GM23338 (cell line): ENCODE measurements around the gene SIRT1. TPM values are rescaled to one million over a fixed set of nuclear protein-coding genes. Genes with fewer than 3 reads are reported as not detected.

Source experiments
- ATAC-seq: fragments of 200-7000 bp; cut with Tn5 transposase; 3 replicates; pipeline ENCODE4 v1.9.1; 2020
- DNase-seq: peaks from one replicate; pipeline ENCODE4 v3.0.0-alpha.2; 2015; ENCODE audit warnings: low spot score
- H2AFZ ChIP-seq: fragments of 200-600 bp; sonication (generic); 2 replicates; pipeline ENCODE4 v1.8.0; 2016; ENCODE audit warnings: antibody characterized with exemption, mild to moderate bottlenecking, moderate library complexity
- H3F3A ChIP-seq: fragments of 200-600 bp; sonication (generic); replicated peaks from 2 replicates; pipeline ENCODE4 v1.8.0; 2017; ENCODE audit warnings: antibody characterized with exemption, mixed run types, low read depth
- H3K27ac ChIP-seq: fragments of 200-600 bp; sonication (generic); 2 replicates; pipeline ENCODE4 v1.6.1; 2016; ENCODE audit warnings: low read depth
- H3K27me3 ChIP-seq: fragments of 200-600 bp; sonication (generic); 2 replicates; pipeline ENCODE4 v1.8.0; 2016; ENCODE audit warnings: mild to moderate bottlenecking, mixed run types, moderate library complexity; ENCODE audit not compliant: insufficient read depth
- H3K36me3 ChIP-seq: fragments of 200-600 bp; sonication (generic); 2 replicates; pipeline ENCODE4 v1.8.0; 2016; ENCODE audit warnings: mild to moderate bottlenecking; ENCODE audit not compliant: insufficient read depth
- H3K4me1 ChIP-seq: fragments of 200-600 bp; sonication (generic); 2 replicates; pipeline ENCODE4 v1.8.0; 2016; ENCODE audit warnings: mild to moderate bottlenecking, moderate library complexity; ENCODE audit not compliant: insufficient read depth
- H3K4me2 ChIP-seq: fragments of 200-600 bp; sonication (generic); 2 replicates; pipeline ENCODE4 v1.7.1; 2017; ENCODE audit warnings: mixed run types
- H3K4me3 ChIP-seq: fragments of 200-600 bp; sonication (generic); 2 replicates; pipeline ENCODE4 v1.6.1; 2016; ENCODE audit warnings: mixed run types
- H3K79me2 ChIP-seq: fragments of 200-600 bp; sonication (generic); replicated peaks from 2 replicates; pipeline ENCODE4 v1.8.0; 2017; ENCODE audit warnings: mild to moderate bottlenecking; ENCODE audit not compliant: insufficient read depth
- H3K9me2 ChIP-seq: fragments of 200-600 bp; sonication (generic); 2 replicates; pipeline ENCODE4 v1.8.0; 2017; ENCODE audit not compliant: insufficient read depth
- H4K20me1 ChIP-seq: fragments of 200-600 bp; sonication (generic); replicated peaks from 2 replicates; pipeline ENCODE4 v1.8.0; 2017; ENCODE audit warnings: mild to moderate bottlenecking; ENCODE audit not compliant: insufficient read depth
- H3K27ac Mint-ChIP-seq: 2 replicates; pipeline ENCODE4 v1.8.0; 2020; ENCODE audit warnings: inconsistent platforms, mild to moderate bottlenecking, moderate library complexity, mixed read lengths
- H3K27me3 Mint-ChIP-seq: 3 replicates; pipeline ENCODE4 v1.8.0; 2022; ENCODE audit warnings: low read depth, mild to moderate bottlenecking, moderate library complexity, mixed read lengths, inconsistent platforms; ENCODE audit not compliant: insufficient read depth, poor library complexity
- H3K36me3 Mint-ChIP-seq: 3 replicates; pipeline ENCODE4 v1.8.0; 2021; ENCODE audit warnings: low read depth, mild to moderate bottlenecking, inconsistent platforms, moderate library complexity, mixed read lengths
- H3K4me1 Mint-ChIP-seq: 3 replicates; pipeline ENCODE4 v1.8.0; 2020; ENCODE audit warnings: mild to moderate bottlenecking, inconsistent platforms, mixed read lengths
- H3K4me3 Mint-ChIP-seq: 3 replicates; pipeline ENCODE4 v1.8.0; 2021; ENCODE audit warnings: moderate library complexity, mild to moderate bottlenecking, inconsistent platforms, mixed read lengths
- H3K9me3 Mint-ChIP-seq: 3 replicates; pipeline ENCODE4 v1.8.0; 2020; ENCODE audit warnings: moderate library complexity, mild to moderate bottlenecking, inconsistent platforms, mixed read lengths
- CREB1 ChIP-seq: fragments of 250-450 bp; sonication (Bioruptor Pico); IDR thresholded peaks from 2 replicates; pipeline ENCODE4 v1.5.0; 2020; ENCODE audit warnings: low read depth, mild to moderate bottlenecking, moderate library complexity
- EZH2 ChIP-seq: fragments of 200-600 bp; sonication (generic); IDR thresholded peaks from one replicate; pipeline ENCODE4 v1.8.0; 2017; ENCODE audit warnings: antibody characterized with exemption, mild to moderate bottlenecking, low read depth; ENCODE audit not compliant: unreplicated experiment
- JUNB ChIP-seq: IDR thresholded peaks from one replicate; pipeline ENCODE4 v1.6.1; 2016; ENCODE audit warnings: antibody characterized with exemption; ENCODE audit not compliant: unreplicated experiment
- NANOG ChIP-seq: IDR thresholded peaks from 2 replicates; pipeline ENCODE4 v1.6.1; 2016; ENCODE audit warnings: antibody characterized with exemption, borderline replicate concordance
- POLR2AphosphoS5 ChIP-seq: IDR thresholded peaks from 2 replicates; pipeline ENCODE4 v1.6.1; 2016; ENCODE audit warnings: antibody characterized with exemption, low read depth
- STAT1 ChIP-seq: IDR thresholded peaks from one replicate; pipeline ENCODE4 v1.6.1; 2016; ENCODE audit warnings: antibody characterized with exemption; ENCODE audit not compliant: unreplicated experiment
- polyA plus RNA-seq: library from polyadenylated mRNA; unstranded; fragments of >200 nt; fragmentation: Nextera tagmentation; extraction: Ambion mirVana; gene quantifications from 2 replicates; pipeline ENCODE4 v1.2.1, GENCODE V29; 2016
- total RNA-seq: library from RNA; depleted of rRNA; stranded (reverse); fragments of >200 nt; shearing (Covaris generic); gene quantifications from 2 replicates; pipeline ENCODE4 v1.2.3, GENCODE V29; 2014
- TF ChIP-seq, protein P1 (sequence below): IDR thresholded peaks from one replicate; pipeline ENCODE4 v1.6.1; 2018; ENCODE audit warnings: antibody characterized with exemption; ENCODE audit not compliant: unreplicated experiment
- TF ChIP-seq, protein P2 (sequence below), 2 experiments: fragments of 200-600 bp in 1 of 2; sonication (generic) in 1 of 2; conservative IDR thresholded peaks; 2 replicates each; pipeline versions ENCODE4 v1.5.1 to v1.6.1; 2016 to 2017; ENCODE audit warnings: antibody characterized with exemption in 2 of 2, low read depth in 2 of 2, mild to moderate bottlenecking in 2 of 2, moderate library complexity in 1 of 2
- TF ChIP-seq, protein P3 (sequence below): fragments of 250-450 bp; sonication (Bioruptor Pico); IDR thresholded peaks from 2 replicates; pipeline ENCODE4 v1.5.0; 2020; ENCODE audit warnings: mild to moderate bottlenecking, moderate library complexity
- TF ChIP-seq, protein P4 (sequence below): IDR thresholded peaks from 2 replicates; pipeline ENCODE4 v1.6.1; 2016; ENCODE audit warnings: antibody characterized with exemption

SIRT1 gene
- total and polyA plus RNA-seq, 2 experiments from 2014 or later, result 35.9 to 61.6 TPM

DNA sequence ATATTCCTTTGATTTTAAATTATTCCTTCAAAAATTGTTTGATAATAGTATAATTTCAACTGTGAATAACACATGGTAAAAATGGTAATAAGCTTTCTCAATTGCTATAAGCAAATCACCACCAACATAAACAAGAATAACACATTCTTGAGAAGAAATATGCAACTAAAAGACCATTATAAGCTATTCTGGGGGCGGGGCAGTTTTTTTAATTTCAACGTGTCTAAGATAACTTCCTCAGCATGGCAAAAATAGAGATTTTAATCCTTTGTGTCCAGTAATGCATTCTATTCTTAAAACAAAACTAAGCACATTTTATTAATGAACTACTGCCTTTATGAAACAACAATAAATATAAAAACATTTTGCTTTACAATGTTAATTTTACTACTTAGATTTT lies 48.0 kb upstream of the SIRT1 start (continued):
- TF ChIP-seq, protein P1, sequence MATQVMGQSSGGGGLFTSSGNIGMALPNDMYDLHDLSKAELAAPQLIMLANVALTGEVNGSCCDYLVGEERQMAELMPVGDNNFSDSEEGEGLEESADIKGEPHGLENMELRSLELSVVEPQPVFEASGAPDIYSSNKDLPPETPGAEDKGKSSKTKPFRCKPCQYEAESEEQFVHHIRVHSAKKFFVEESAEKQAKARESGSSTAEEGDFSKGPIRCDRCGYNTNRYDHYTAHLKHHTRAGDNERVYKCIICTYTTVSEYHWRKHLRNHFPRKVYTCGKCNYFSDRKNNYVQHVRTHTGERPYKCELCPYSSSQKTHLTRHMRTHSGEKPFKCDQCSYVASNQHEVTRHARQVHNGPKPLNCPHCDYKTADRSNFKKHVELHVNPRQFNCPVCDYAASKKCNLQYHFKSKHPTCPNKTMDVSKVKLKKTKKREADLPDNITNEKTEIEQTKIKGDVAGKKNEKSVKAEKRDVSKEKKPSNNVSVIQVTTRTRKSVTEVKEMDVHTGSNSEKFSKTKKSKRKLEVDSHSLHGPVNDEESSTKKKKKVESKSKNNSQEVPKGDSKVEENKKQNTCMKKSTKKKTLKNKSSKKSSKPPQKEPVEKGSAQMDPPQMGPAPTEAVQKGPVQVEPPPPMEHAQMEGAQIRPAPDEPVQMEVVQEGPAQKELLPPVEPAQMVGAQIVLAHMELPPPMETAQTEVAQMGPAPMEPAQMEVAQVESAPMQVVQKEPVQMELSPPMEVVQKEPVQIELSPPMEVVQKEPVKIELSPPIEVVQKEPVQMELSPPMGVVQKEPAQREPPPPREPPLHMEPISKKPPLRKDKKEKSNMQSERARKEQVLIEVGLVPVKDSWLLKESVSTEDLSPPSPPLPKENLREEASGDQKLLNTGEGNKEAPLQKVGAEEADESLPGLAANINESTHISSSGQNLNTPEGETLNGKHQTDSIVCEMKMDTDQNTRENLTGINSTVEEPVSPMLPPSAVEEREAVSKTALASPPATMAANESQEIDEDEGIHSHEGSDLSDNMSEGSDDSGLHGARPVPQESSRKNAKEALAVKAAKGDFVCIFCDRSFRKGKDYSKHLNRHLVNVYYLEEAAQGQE, result no peak

DNA sequence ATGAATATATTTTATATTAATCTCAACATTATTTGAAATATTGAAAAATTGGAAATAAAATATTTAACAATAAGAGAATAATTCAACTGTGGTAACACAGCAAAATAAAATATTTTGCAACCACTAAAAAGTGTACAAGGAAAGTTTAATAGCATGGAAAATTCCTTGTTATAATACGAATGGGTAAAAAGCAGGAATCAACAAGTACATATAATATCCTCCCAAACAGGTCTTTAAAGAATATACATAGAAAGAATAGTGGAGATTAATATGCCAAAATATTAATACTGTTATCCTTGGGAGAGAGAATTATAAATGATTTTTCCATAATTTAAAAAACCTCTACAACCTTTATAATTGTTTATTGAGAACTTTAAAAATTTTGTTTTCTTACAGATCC lies 47.5 kb upstream of the SIRT1 start:
- Histone ChIP-seq H4K20me1 (no peaks in the 10 kb centered on the region), H3K27ac (no peak overlapping the region), H3F3A (no peaks in the 10 kb centered on the region), H3K27me3 (no peaks in the 10 kb centered on the region), H2AFZ (no peak overlapping the region), H3K36me3 (no peaks in the 10 kb centered on the region), H3K4me3 (no peak overlapping the region), H3K9me2 (no peaks in the 10 kb centered on the region), H3K4me1 (no peaks in the 10 kb centered on the region; the same call in 1 of the 2 replicates), H3K79me2 (no peaks in the 10 kb centered on the region), H3K4me2 (no peak overlapping the region)
- peaks cover 4% of the 10 kb centered on the region for H3K27me3 Mint-ChIP-seq
- no peak overlapping the region for H3K4me3 Mint-ChIP-seq
- peaks cover 5% of the 10 kb centered on the region; the same call in 2 of the 3 replicates for H3K4me1 Mint-ChIP-seq
- DNase-seq (no peak), ATAC-seq (no peak)
- H3K36me3 Mint-ChIP-seq, result peaks cover 7% of the 10 kb centered on the region; the same call in 1 of the 3 replicates
- H3K9me3 Mint-ChIP-seq, result peaks cover 11% of the 10 kb centered on the region
- H3K27ac Mint-ChIP-seq, result no peak overlapping the region
- TF ChIP-seq, protein P2, sequence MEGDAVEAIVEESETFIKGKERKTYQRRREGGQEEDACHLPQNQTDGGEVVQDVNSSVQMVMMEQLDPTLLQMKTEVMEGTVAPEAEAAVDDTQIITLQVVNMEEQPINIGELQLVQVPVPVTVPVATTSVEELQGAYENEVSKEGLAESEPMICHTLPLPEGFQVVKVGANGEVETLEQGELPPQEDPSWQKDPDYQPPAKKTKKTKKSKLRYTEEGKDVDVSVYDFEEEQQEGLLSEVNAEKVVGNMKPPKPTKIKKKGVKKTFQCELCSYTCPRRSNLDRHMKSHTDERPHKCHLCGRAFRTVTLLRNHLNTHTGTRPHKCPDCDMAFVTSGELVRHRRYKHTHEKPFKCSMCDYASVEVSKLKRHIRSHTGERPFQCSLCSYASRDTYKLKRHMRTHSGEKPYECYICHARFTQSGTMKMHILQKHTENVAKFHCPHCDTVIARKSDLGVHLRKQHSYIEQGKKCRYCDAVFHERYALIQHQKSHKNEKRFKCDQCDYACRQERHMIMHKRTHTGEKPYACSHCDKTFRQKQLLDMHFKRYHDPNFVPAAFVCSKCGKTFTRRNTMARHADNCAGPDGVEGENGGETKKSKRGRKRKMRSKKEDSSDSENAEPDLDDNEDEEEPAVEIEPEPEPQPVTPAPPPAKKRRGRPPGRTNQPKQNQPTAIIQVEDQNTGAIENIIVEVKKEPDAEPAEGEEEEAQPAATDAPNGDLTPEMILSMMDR (conservative IDR thresholded peaks at IDR 0.05; ENCODE audit: low read depth in 2 of 2), result no peak
- no peak for TF ChIP-seq CREB1
- TF ChIP-seq, protein P3, sequence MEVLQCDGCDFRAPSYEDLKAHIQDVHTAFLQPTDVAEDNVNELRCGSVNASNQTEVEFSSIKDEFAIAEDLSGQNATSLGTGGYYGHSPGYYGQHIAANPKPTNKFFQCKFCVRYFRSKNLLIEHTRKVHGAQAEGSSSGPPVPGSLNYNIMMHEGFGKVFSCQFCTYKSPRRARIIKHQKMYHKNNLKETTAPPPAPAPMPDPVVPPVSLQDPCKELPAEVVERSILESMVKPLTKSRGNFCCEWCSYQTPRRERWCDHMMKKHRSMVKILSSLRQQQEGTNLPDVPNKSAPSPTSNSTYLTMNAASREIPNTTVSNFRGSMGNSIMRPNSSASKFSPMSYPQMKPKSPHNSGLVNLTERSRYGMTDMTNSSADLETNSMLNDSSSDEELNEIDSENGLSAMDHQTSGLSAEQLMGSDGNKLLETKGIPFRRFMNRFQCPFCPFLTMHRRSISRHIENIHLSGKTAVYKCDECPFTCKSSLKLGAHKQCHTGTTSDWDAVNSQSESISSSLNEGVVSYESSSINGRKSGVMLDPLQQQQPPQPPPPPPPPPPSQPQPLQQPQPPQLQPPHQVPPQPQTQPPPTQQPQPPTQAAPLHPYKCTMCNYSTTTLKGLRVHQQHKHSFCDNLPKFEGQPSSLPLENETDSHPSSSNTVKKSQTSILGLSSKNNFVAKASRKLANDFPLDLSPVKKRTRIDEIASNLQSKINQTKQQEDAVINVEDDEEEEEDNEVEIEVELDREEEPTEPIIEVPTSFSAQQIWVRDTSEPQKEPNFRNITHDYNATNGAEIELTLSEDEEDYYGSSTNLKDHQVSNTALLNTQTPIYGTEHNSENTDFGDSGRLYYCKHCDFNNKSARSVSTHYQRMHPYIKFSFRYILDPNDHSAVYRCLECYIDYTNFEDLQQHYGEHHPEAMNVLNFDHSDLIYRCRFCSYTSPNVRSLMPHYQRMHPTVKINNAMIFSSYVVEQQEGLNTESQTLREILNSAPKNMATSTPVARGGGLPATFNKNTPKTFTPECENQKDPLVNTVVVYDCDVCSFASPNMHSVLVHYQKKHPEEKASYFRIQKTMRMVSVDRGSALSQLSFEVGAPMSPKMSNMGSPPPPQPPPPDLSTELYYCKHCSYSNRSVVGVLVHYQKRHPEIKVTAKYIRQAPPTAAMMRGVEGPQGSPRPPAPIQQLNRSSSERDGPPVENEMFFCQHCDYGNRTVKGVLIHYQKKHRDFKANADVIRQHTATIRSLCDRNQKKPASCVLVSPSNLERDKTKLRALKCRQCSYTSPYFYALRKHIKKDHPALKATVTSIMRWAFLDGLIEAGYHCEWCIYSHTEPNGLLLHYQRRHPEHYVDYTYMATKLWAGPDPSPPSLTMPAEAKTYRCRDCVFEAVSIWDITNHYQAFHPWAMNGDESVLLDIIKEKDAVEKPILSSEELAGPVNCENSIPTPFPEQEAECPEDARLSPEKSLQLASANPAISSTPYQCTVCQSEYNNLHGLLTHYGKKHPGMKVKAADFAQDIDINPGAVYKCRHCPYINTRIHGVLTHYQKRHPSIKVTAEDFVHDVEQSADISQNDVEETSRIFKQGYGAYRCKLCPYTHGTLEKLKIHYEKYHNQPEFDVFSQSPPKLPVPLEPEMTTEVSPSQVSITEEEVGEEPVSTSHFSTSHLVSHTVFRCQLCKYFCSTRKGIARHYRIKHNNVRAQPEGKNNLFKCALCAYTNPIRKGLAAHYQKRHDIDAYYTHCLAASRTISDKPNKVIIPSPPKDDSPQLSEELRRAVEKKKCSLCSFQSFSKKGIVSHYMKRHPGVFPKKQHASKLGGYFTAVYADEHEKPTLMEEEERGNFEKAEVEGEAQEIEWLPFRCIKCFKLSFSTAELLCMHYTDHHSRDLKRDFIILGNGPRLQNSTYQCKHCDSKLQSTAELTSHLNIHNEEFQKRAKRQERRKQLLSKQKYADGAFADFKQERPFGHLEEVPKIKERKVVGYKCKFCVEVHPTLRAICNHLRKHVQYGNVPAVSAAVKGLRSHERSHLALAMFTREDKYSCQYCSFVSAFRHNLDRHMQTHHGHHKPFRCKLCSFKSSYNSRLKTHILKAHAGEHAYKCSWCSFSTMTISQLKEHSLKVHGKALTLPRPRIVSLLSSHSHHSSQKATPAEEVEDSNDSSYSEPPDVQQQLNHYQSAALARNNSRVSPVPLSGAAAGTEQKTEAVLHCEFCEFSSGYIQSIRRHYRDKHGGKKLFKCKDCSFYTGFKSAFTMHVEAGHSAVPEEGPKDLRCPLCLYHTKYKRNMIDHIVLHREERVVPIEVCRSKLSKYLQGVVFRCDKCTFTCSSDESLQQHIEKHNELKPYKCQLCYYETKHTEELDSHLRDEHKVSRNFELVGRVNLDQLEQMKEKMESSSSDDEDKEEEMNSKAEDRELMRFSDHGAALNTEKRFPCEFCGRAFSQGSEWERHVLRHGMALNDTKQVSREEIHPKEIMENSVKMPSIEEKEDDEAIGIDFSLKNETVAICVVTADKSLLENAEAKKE (CRISPR knock-in tag), result no peak
- TF ChIP-seq NANOG, result no peak
- TF ChIP-seq JUNB, result no peak
- TF ChIP-seq, protein P4, sequence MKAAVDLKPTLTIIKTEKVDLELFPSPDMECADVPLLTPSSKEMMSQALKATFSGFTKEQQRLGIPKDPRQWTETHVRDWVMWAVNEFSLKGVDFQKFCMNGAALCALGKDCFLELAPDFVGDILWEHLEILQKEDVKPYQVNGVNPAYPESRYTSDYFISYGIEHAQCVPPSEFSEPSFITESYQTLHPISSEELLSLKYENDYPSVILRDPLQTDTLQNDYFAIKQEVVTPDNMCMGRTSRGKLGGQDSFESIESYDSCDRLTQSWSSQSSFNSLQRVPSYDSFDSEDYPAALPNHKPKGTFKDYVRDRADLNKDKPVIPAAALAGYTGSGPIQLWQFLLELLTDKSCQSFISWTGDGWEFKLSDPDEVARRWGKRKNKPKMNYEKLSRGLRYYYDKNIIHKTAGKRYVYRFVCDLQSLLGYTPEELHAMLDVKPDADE, result no peak
- TF ChIP-seq EZH2, result no peak
- no peak for TF ChIP-seq POLR2AphosphoS5
- TF ChIP-seq STAT1, result no peak
